ENCODE measurements around the gene SHISAL2A. TPM values are rescaled to one million over a fixed set of nuclear protein-coding genes. Genes with fewer than 3 reads are reported as not detected.

Gene SHISAL2A
- total RNA-seq, 1 donor = not detected

GRCh38 chr1:52667290-52667689 lies 34.3 kb downstream of the SHISAL2A start:
- Histone ChIP-seq H2AFZ (ENCODE audit: low read length) (no peak overlapping the region), H3K36me3 (ENCODE audit: insufficient read depth, low read length) (no peaks in the 10 kb centered on the region), H3K4me1 (ENCODE audit: insufficient read depth, low read length) (peaks cover 33% of the 10 kb centered on the region), H4K20me1 (ENCODE audit: insufficient read depth, low read length) (no peaks in the 10 kb centered on the region), H3K4me3 (ENCODE audit: insufficient read depth, low read length) (no peak overlapping the region), H3K4me2 (ENCODE audit: insufficient read depth, low read length) (no peak overlapping the region), H3K9me3 (ENCODE audit: low read depth, low read length) (no peaks in the 10 kb centered on the region), H3K27ac (ENCODE audit: low read depth, low read length) (no peak overlapping the region), H3K79me2 (ENCODE audit: insufficient read depth, low read length) (no peaks in the 10 kb centered on the region), H3K27me3 (ENCODE audit: insufficient read depth, low read length) (no peaks in the 10 kb centered on the region)
- no peak for DNase-seq (ENCODE audit: insufficient read length, low spot score, missing footprints)
- TF ChIP-seq CTCF (IDR thresholded peaks at IDR 0.05; ENCODE audit: extremely low read depth, low read depth, low read length) = no peak

DNA sequence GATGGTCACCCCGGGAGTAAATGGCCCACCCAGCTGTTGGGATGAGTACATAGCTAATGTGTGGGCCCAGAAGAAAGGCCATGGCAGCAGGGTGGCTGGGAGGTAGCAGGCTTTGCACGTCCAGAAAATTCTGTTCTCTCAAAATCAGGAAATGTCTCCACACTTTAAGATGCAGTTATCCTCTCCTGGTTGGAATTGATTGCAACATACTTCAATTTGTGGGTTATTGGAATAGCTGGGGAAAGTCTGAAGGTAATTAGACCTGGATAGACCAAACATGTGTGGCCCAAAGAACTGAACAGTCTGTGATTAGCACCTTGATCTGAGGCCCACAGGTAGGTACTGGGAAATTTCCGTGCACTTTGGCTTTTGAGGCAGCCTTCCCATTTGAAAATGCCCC lies 35.0 kb downstream of the SHISAL2A start:
- no peak overlapping the region for H2AFZ ChIP-seq (ENCODE audit: low read length)
- H3K79me2 ChIP-seq (ENCODE audit: insufficient read depth, low read length) = no peaks in the 10 kb centered on the region
- peaks cover 28% of the 10 kb centered on the region for H3K4me1 ChIP-seq (ENCODE audit: insufficient read depth, low read length)
- no peak overlapping the region for H3K4me2 ChIP-seq (ENCODE audit: insufficient read depth, low read length)
- no peak for DNase-seq (ENCODE audit: insufficient read length, low spot score, missing footprints)
- H3K27ac ChIP-seq (ENCODE audit: low read depth, low read length) = no peak overlapping the region
- no peaks in the 10 kb centered on the region for H3K36me3 ChIP-seq (ENCODE audit: insufficient read depth, low read length)
- H3K4me3 ChIP-seq (ENCODE audit: insufficient read depth, low read length) = no peak overlapping the region
- no peaks in the 10 kb centered on the region for H3K9me3 ChIP-seq (ENCODE audit: low read depth, low read length)
- H3K27me3 ChIP-seq (ENCODE audit: insufficient read depth, low read length) = no peaks in the 10 kb centered on the region
- no peaks in the 10 kb centered on the region for H4K20me1 ChIP-seq (ENCODE audit: insufficient read depth, low read length)
- no peak for TF ChIP-seq CTCF (IDR thresholded peaks at IDR 0.05; ENCODE audit: extremely low read depth, low read depth, low read length)

- Histone ChIP-seq H3K9me3 (ENCODE audit: low read depth, low read length) (no peaks in the 10 kb centered on the region), H3K27ac (ENCODE audit: low read depth, low read length) (peak overlapping the region; percentile 72), H4K20me1 (ENCODE audit: insufficient read depth, low read length) (no peaks in the 10 kb centered on the region), H3K79me2 (ENCODE audit: insufficient read depth, low read length) (no peaks in the 10 kb centered on the region), H3K4me2 (ENCODE audit: insufficient read depth, low read length) (no peak overlapping the region), H3K4me1 (ENCODE audit: insufficient read depth, low read length) (peaks cover 27% of the 10 kb centered on the region), H3K4me3 (ENCODE audit: insufficient read depth, low read length) (no peak overlapping the region), H3K27me3 (ENCODE audit: insufficient read depth, low read length) (no peaks in the 10 kb centered on the region), H2AFZ (ENCODE audit: low read length) (no peak overlapping the region), H3K36me3 (ENCODE audit: insufficient read depth, low read length) (no peaks in the 10 kb centered on the region)
- peak; percentile 92 for DNase-seq (ENCODE audit: insufficient read length, low spot score, missing footprints)
- no peak for TF ChIP-seq CTCF (IDR thresholded peaks at IDR 0.05; ENCODE audit: extremely low read depth, low read depth, low read length)
These were observed 35.7 kb downstream of the SHISAL2A start for GRCh38 chr1:52668711-52669110.

GRCh38 chr1:52669696-52670095 lies 36.7 kb downstream of the SHISAL2A start:
- no peaks in the 10 kb centered on the region for H4K20me1 ChIP-seq (ENCODE audit: insufficient read depth, low read length)
- H3K4me2 ChIP-seq (ENCODE audit: insufficient read depth, low read length) = peak overlapping the region; percentile 48
- H3K27me3 ChIP-seq (ENCODE audit: insufficient read depth, low read length) = no peaks in the 10 kb centered on the region
- no peaks in the 10 kb centered on the region for H3K9me3 ChIP-seq (ENCODE audit: low read depth, low read length)
- peak overlapping the region; percentile 72 for H3K27ac ChIP-seq (ENCODE audit: low read depth, low read length)
- no peak overlapping the region for H3K4me3 ChIP-seq (ENCODE audit: insufficient read depth, low read length)
- DNase-seq (ENCODE audit: insufficient read length, low spot score, missing footprints) = peak; percentile 85
- H2AFZ ChIP-seq (ENCODE audit: low read length) = no peak overlapping the region
- no peaks in the 10 kb centered on the region for H3K79me2 ChIP-seq (ENCODE audit: insufficient read depth, low read length)
- no peak for TF ChIP-seq CTCF (IDR thresholded peaks at IDR 0.05; ENCODE audit: extremely low read depth, low read depth, low read length)
- H3K4me1 ChIP-seq (ENCODE audit: insufficient read depth, low read length) = peaks cover 27% of the 10 kb centered on the region
- H3K36me3 ChIP-seq (ENCODE audit: insufficient read depth, low read length) = no peaks in the 10 kb centered on the region
